ENCODE data around the gene MYZAP.

GRCh38 chr15:57671636-57672035, 79.9 kb downstream of the MYZAP start:
- TF ChIP-seq, protein P1, sequence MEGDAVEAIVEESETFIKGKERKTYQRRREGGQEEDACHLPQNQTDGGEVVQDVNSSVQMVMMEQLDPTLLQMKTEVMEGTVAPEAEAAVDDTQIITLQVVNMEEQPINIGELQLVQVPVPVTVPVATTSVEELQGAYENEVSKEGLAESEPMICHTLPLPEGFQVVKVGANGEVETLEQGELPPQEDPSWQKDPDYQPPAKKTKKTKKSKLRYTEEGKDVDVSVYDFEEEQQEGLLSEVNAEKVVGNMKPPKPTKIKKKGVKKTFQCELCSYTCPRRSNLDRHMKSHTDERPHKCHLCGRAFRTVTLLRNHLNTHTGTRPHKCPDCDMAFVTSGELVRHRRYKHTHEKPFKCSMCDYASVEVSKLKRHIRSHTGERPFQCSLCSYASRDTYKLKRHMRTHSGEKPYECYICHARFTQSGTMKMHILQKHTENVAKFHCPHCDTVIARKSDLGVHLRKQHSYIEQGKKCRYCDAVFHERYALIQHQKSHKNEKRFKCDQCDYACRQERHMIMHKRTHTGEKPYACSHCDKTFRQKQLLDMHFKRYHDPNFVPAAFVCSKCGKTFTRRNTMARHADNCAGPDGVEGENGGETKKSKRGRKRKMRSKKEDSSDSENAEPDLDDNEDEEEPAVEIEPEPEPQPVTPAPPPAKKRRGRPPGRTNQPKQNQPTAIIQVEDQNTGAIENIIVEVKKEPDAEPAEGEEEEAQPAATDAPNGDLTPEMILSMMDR (conservative IDR thresholded peaks at IDR 0.05): no peak
- no peak for TF ChIP-seq EZH2 (IDR thresholded peaks at IDR 0.05; ENCODE audit: low read depth)

All from PC-9 (cell line).